CD4-positive, alpha-beta memory T cell (primary cell): Measurements from ENCODE around the gene RMC1. TPM values are rescaled to one million over a fixed set of nuclear protein-coding genes. Genes with fewer than 3 reads are reported as not detected.

Source experiments
- CTCF ChIA-PET: fragments of 350-600 bp; sonication (Branson Sonifier 250); formaldehyde crosslinking; loops from one replicate; lab custom pipeline; 2021; ENCODE audit warnings: inconsistent platforms; ENCODE audit not compliant: partially characterized antibody; lab: Charles Lee
- POLR2A ChIA-PET: fragments of 350-600 bp; sonication (Branson Sonifier 250); formaldehyde crosslinking; loops from one replicate; lab custom pipeline; 2021; ENCODE audit not compliant: partially characterized antibody; lab: Charles Lee
- DNase-seq, 5 donors: peaks; one replicate each; pipeline versions ENCODE4 v3.0.0 to v3.0.0-alpha.2; 2020 to 2022; ENCODE audit warnings: mixed read lengths in 1 of 5
- H3K27ac ChIP-seq: one replicate; pipeline ENCODE4 v1.7.0; 2013; ENCODE audit warnings: low read depth, low read length
- H3K27me3 ChIP-seq: 2 replicates; pipeline ENCODE4 v1.7.0; 2013; ENCODE audit warnings: mild to moderate bottlenecking, low read length, moderate library complexity; ENCODE audit not compliant: insufficient read depth
- H3K36me3 ChIP-seq: 2 replicates; pipeline ENCODE4 v1.7.0; 2013; ENCODE audit warnings: mild to moderate bottlenecking, low read length, moderate library complexity; ENCODE audit not compliant: insufficient read depth
- H3K4me1 ChIP-seq: 2 replicates; pipeline ENCODE4 v1.7.0; 2013; ENCODE audit warnings: mild to moderate bottlenecking, low read length, moderate library complexity; ENCODE audit not compliant: insufficient read depth
- H3K4me3 ChIP-seq, 2 donors: one replicate each; pipeline ENCODE4 v1.7.0; 2013; ENCODE audit warnings: low read length in 2 of 2, mild to moderate bottlenecking in 1 of 2
- H3K9me3 ChIP-seq, 2 donors: one replicate each; pipeline ENCODE4 v1.7.0; 2013; ENCODE audit warnings: low read length in 2 of 2, control low read depth in 1 of 2; ENCODE audit not compliant: control insufficient read depth in 1 of 2
- H3K27ac Mint-ChIP-seq, 7 donors: one replicate each; pipeline ENCODE4 v1.8.0; 2020 to 2021; ENCODE audit warnings: mixed read lengths in 7 of 7, mild to moderate bottlenecking in 6 of 7, inconsistent platforms in 3 of 7, moderate library complexity in 3 of 7
- H3K27me3 Mint-ChIP-seq, 2 donors: one replicate each; pipeline ENCODE4 v1.8.0; 2020 to 2021; ENCODE audit warnings: mixed read lengths in 2 of 2
- H3K36me3 Mint-ChIP-seq, 2 donors: one replicate each; pipeline ENCODE4 v1.8.0; 2020 to 2021; ENCODE audit warnings: mixed read lengths in 2 of 2, inconsistent platforms in 1 of 2, mild to moderate bottlenecking in 1 of 2
- H3K4me1 Mint-ChIP-seq, 4 donors: one replicate each; pipeline ENCODE4 v1.8.0; 2020 to 2021; ENCODE audit warnings: mixed read lengths in 4 of 4, mild to moderate bottlenecking in 1 of 4
- H3K4me3 Mint-ChIP-seq, 8 donors: one replicate each; pipeline ENCODE4 v1.8.0; 2020 to 2021; ENCODE audit warnings: mixed read lengths in 8 of 8, mild to moderate bottlenecking in 7 of 8, moderate library complexity in 6 of 8, inconsistent platforms in 3 of 8
- H3K9me3 Mint-ChIP-seq, 8 donors: one replicate each; pipeline ENCODE4 v1.8.0; 2020 to 2021; ENCODE audit warnings: mixed read lengths in 8 of 8, mild to moderate bottlenecking in 5 of 8, inconsistent platforms in 3 of 8, moderate library complexity in 1 of 8
- intact Hi-C: fragments of 100-400 bp; cut with micrococcal nuclease; formaldehyde crosslinking; loops from one replicate; pipeline ENCODE4 v1.15.1; 2023
- polyA plus RNA-seq, 2 donors: library from polyadenylated mRNA; unstranded; fragments of 300-500 nt; fragmentation: Illumina TruSeq; gene quantifications; one replicate each; pipeline ENCODE4 v1.2.3, GENCODE V29; 2021
- total RNA-seq, 2 experiments: library from RNA; stranded (reverse); gene quantifications; one replicate each; pipeline ENCODE4 v1.2.3, GENCODE V29; 2021

The RMC1 gene
- total and polyA plus RNA-seq, 4 experiments from 2014 or later, result 42.7 to 56.6 (median 51.2) TPM

DNA sequence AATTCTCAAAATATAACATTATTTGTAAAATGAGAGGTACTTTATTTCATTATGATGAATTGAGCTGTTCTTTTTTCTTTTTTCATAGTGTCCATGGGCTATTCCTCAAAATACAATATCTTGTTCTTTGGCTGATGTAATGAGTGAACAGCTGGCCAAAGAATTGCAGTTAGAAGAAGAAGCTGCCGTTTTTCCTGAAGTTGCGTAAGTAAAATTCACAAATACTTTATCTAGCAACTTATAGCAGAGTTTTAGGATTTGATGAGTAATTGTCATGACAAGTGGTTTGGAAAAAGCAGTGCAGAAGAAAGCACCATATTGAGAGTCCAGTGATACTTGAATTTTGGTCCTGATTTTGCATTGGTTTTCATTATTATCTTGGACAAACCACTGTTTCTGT, 40.4 kb upstream of the RMC1 start:
- H3K4me3 Mint-ChIP-seq, result no peak overlapping the region
- intact Hi-C loops, result no loop called here
- CTCF ChIA-PET, result interaction anchor here (1.2 kb wide), 1 partner anchor 9 kb away, joined by 3 read pairs; no protein-coding TSS in a partner anchor
- peaks cover 36% of the 10 kb centered on the region for H3K36me3 ChIP-seq
- no peaks in the 10 kb centered on the region for H3K27me3 Mint-ChIP-seq
- peaks cover 0 to 2% (median 0%) of the 10 kb centered on the region in 8 donors for H3K9me3 Mint-ChIP-seq
- no peak for DNase-seq
- no peak overlapping the region for H3K27ac ChIP-seq
- H3K27ac Mint-ChIP-seq, result no peak overlapping the region
- H3K9me3 ChIP-seq, result no peaks in the 10 kb centered on the region
- H3K27me3 ChIP-seq, result no peaks in the 10 kb centered on the region
- peaks cover 36% of the 10 kb centered on the region for H3K4me1 ChIP-seq
- POLR2A ChIA-PET, result interaction anchor here (2.4 kb wide), 1 partner anchor 9 kb away, joined by 9 read pairs; the partner anchor contains the start of gene RIOK3
- H3K4me1 Mint-ChIP-seq, result peaks cover 29 to 46% (median 36%) of the 10 kb centered on the region in 4 donors
- peaks cover 42 to 66% of the 10 kb centered on the region in 2 donors for H3K36me3 Mint-ChIP-seq
- H3K4me3 ChIP-seq, result no peak overlapping the region

DNA sequence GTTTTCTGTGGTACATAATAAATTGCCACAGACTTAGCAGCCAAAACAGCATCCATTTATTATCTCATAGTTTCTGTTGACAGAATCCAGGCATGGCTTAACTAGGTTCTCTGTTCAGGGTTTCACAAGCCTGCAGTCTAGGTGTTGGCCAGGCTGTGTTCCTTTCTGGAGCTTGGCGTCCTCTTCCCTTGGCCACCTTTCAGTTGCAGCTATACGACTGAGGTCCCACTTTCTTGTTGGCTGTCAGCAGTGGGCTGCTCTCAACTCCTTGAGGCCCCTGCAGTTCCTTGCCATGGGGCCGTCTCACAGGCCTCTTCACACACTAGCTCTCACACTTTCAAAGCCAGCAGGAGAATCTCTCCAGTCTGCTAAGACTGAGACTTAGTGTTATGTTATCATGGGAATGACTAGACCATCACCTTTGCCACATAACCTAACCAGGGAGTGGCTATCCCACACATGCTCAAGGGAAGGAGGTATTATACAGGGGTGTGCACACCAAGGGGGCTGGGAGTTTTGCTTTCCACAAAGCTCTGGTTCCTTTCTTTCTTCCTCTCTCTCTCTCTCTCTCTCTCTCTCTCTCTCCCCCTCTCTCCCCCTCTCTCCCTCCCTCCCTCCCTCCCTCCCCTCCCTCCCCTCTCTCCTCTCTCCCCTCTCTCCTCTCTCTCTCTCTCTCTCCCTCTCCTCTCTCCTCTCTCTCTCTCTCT, 34.4 kb upstream of the RMC1 start:
- H3K27ac Mint-ChIP-seq, result no peak overlapping the region
- no peak overlapping the region for H3K4me3 ChIP-seq
- no peaks in the 10 kb centered on the region for H3K27me3 ChIP-seq
- CTCF ChIA-PET, result no interaction called here
- no peak for DNase-seq
- no peaks in the 10 kb centered on the region for H3K9me3 Mint-ChIP-seq
- H3K4me1 ChIP-seq, result no peaks in the 10 kb centered on the region
- no peak overlapping the region for H3K27ac ChIP-seq
- H3K4me1 Mint-ChIP-seq, result peaks cover 0 to 1% (median 0%) of the 10 kb centered on the region in 4 donors
- peaks cover 75% of the 10 kb centered on the region for H3K36me3 ChIP-seq
- H3K27me3 Mint-ChIP-seq, result no peaks in the 10 kb centered on the region
- no peaks in the 10 kb centered on the region for H3K9me3 ChIP-seq
- intact Hi-C loops, result no loop called here
- POLR2A ChIA-PET, result no interaction called here
- no peak overlapping the region for H3K4me3 Mint-ChIP-seq
- H3K36me3 Mint-ChIP-seq, result peaks cover 31 to 38% of the 10 kb centered on the region in 2 donors

DNA sequence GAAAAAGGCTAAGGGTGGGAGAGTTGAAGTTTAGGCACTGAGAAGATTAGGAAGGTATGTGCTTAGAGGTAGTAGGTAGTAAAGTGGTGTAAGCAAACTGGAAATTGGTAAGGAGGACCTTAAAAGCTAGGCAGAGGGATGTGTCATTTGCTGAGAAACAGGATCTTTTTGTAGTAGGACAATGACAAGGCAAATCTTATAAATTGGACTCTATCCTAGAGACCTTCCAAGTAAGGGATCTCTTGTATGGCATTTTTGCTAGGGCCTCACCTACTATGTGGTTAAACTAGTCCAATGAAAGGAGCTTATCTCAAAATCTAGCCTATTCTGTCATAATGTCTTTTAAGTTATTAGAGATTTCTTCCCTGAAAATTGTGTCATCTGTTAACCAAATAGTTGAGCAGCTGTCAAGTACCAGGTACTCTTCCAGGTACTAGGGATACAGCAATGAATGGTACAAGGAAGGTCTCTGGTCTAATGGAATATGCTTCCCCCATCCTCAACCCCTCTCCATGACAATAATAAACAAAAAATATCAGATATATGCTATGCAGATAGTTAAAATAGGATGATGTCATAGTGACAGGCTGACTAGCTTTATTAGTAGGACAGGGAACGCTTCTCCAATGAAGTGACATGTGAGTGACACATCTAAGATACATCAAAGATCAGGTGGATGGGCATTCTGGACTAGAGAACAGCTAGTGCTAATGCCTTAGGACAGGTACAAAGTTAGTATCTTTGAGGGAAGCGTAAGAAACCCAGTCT, 32.5 kb upstream of the RMC1 start:
- POLR2A ChIA-PET, result interaction anchor here (1.8 kb wide), 1 partner anchor 17 kb away, joined by 5 read pairs; the partner anchor contains the start of gene RIOK3
- Histone ChIP-seq H3K27me3 (no peaks in the 10 kb centered on the region), H3K4me1 (no peaks in the 10 kb centered on the region), H3K9me3 (no peaks in the 10 kb centered on the region), H3K4me3 (no peak overlapping the region), H3K36me3 (peaks cover 81% of the 10 kb centered on the region), H3K27ac (no peak overlapping the region)
- H3K27ac Mint-ChIP-seq, result peak overlapping the region in 3 of 7 donors; percentile 14 to 79 (median 75)
- DNase-seq, result no peak
- CTCF ChIA-PET, result interaction anchor here (1.6 kb wide), 1 partner anchor 27 kb away, joined by 4 read pairs; no protein-coding TSS in a partner anchor
- H3K27me3 Mint-ChIP-seq, result no peaks in the 10 kb centered on the region
- intact Hi-C loops, result no loop called here
- H3K36me3 Mint-ChIP-seq, result peaks cover 29 to 41% of the 10 kb centered on the region in 2 donors
- peaks cover 0 to 3% (median under 1%) of the 10 kb centered on the region in 4 donors for H3K4me1 Mint-ChIP-seq
- no peak overlapping the region for H3K4me3 Mint-ChIP-seq
- H3K9me3 Mint-ChIP-seq, result no peaks in the 10 kb centered on the region

DNA sequence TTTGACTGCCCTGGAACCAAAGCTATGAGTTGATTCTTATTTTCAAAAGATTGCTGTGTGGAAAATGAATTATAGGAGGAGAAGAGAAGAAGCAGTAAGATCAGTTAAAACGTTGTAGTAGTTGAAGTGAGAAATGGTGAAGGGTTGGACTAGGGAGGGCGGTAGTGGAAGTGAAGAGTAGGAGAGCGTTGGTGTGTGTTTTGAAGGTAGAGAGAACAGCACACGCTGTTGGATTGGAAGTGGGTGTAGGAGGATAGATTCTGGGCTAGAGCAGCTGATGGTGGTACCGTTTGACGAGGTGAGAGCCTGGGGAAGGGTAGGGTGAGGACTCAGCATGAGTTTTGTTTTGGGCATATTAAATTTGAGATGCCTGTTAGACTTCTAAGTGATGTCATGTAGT, 31.8 kb upstream of the RMC1 start:
- H3K9me3 ChIP-seq, result no peaks in the 10 kb centered on the region
- DNase-seq, result no peak
- no peaks in the 10 kb centered on the region for H3K27me3 ChIP-seq
- no peaks in the 10 kb centered on the region for H3K27me3 Mint-ChIP-seq
- peaks cover 30 to 42% of the 10 kb centered on the region in 2 donors for H3K36me3 Mint-ChIP-seq
- peaks cover 81% of the 10 kb centered on the region for H3K36me3 ChIP-seq
- no peak overlapping the region for H3K4me3 Mint-ChIP-seq
- ChIA-PET CTCF (no interaction called here), POLR2A (interaction anchor here (1.8 kb wide), 1 partner anchor 18 kb away, joined by 5 read pairs; the partner anchor contains the start of gene RIOK3)
- intact Hi-C loops, result no loop called here
- no peak overlapping the region for H3K4me3 ChIP-seq
- no peaks in the 10 kb centered on the region for H3K4me1 ChIP-seq
- H3K27ac ChIP-seq, result no peak overlapping the region
- peaks cover 0 to 3% (median under 1%) of the 10 kb centered on the region in 4 donors for H3K4me1 Mint-ChIP-seq
- H3K9me3 Mint-ChIP-seq, result no peaks in the 10 kb centered on the region
- H3K27ac Mint-ChIP-seq, result no peak overlapping the region

DNA sequence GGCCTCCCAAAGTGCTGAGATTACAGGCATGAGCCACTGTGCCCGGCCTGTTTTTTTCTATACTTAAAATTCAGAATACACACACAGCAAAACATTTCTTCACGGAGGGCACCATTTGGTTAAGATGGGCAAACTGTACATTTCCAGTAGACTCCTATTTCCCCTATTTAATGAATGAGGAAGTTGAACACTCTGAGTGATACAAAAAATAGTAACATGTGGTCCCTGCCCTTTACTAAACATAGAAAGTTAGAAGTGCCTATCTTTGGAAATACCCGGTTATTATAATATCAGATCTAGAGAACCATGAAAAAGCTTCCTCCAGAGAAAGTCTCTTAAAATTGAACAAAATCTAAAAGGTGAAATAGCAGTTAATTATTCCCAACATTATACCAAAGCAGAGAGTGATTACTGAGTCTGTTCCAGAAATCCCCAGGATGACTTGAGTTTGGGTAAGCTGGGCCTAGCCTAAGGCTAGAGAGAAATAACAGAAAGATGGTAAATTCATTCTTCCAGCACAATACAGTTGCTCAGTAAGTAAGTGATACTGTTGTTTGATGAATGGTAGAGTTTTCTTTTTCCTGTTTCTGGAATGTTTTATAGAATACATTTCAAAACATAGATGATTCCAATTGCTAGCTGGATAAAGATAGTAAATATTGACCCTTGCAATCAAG, 23.3 kb upstream of the RMC1 start:
- Histone ChIP-seq H3K27ac (no peak overlapping the region), H3K4me1 (no peaks in the 10 kb centered on the region), H3K36me3 (peaks cover 48% of the 10 kb centered on the region), H3K27me3 (no peaks in the 10 kb centered on the region), H3K4me3 (no peak overlapping the region), H3K9me3 (no peaks in the 10 kb centered on the region)
- no peak overlapping the region for H3K4me3 Mint-ChIP-seq
- intact Hi-C loops, result no loop called here
- H3K27ac Mint-ChIP-seq, result no peak overlapping the region
- H3K4me1 Mint-ChIP-seq, result no peaks in the 10 kb centered on the region
- no peak for DNase-seq
- no peaks in the 10 kb centered on the region for H3K27me3 Mint-ChIP-seq
- ChIA-PET POLR2A (no interaction called here), CTCF (interaction anchor here (1.5 kb wide), 1 partner anchor 19 kb away, joined by 4 read pairs; no protein-coding TSS in a partner anchor)
- H3K36me3 Mint-ChIP-seq, result peaks cover 34 to 61% of the 10 kb centered on the region in 2 donors
- no peaks in the 10 kb centered on the region for H3K9me3 Mint-ChIP-seq

DNA sequence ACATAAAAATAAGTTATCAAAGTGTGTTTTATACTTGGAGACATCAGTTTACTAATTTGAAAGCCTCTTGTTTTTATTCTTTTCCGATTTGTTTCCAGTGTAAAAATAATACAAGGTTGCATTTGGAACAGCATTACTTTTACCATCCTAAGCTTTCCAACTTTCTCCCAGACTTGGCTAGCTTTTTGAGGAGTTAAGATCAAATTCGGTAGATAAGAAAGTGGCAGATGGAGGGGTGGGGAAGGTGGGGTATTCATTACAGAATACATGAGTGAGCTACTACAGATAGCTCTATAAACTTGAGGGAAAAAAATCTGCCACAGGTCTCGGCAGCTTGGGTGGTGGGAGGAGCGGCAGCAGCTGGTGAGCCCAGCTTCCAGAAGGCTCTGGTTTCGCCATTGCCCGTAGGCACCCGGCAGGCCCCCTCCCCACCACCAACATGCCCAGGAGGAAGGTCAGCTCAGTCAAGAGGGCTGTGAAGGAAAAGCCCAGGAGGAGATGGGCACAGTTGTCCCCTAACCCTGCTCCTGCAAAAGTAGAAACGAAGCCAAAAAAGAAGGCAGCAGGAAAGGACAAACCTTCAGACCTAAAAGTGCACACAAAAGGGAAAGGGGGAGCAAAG, 18.6 kb upstream of the RMC1 start:
- Histone ChIP-seq H3K27ac (no peak overlapping the region), H3K4me1 (peaks cover 8% of the 10 kb centered on the region), H3K27me3 (no peaks in the 10 kb centered on the region), H3K4me3 (no peak overlapping the region), H3K36me3 (peaks cover 15% of the 10 kb centered on the region), H3K9me3 (no peaks in the 10 kb centered on the region)
- DNase-seq, result no peak
- H3K36me3 Mint-ChIP-seq, result peaks cover 16 to 25% of the 10 kb centered on the region in 2 donors
- H3K4me1 Mint-ChIP-seq, result peaks cover 7 to 20% (median 9%) of the 10 kb centered on the region in 4 donors
- POLR2A ChIA-PET, result no interaction called here
- CTCF ChIA-PET, result interaction anchor here (0.7 to 2.2 kb wide), 3 partner anchors 14 to 90 kb away, joined by 4 to 13 read pairs (median 4); no protein-coding TSS in a partner anchor
- no peaks in the 10 kb centered on the region for H3K27me3 Mint-ChIP-seq
- H3K4me3 Mint-ChIP-seq, result no peak overlapping the region
- no peaks in the 10 kb centered on the region for H3K9me3 Mint-ChIP-seq
- peak overlapping the region in 2 of 7 donors; percentile 13 to 81 for H3K27ac Mint-ChIP-seq
- intact Hi-C loops, result no loop called here
